ENCODE measurements around the gene TNRC6C.

The TNRC6C gene

GRCh38 chr17:78148286-78149016, 189.9 kb downstream of the TNRC6C start:
- Histone ChIP-seq H4K20me1 (ENCODE audit: low read depth, low read length) (no peaks in the 10 kb centered on the region), H3K27me3 (ENCODE audit: low read length) (no peaks in the 10 kb centered on the region), H3K27ac (ENCODE audit: low read depth, low read length) (peak overlapping the region; percentile 96), H3K9me3 (ENCODE audit: insufficient read depth, low read length) (no peaks in the 10 kb centered on the region), H3K9ac (ENCODE audit: low read length) (peak overlapping the region; percentile 70), H3K9me2 (replicated peaks; ENCODE audit: insufficient read depth, low read length) (no peaks in the 10 kb centered on the region), H2AFZ (ENCODE audit: low read depth, low read length, severe bottlenecking) (no peak overlapping the region), H3K4me3 (ENCODE audit: insufficient read depth, low read length, poor library complexity, severe bottlenecking) (peak overlapping the region; percentile 17), H3F3A (ENCODE audit: insufficient read depth) (peaks cover 55% of the 10 kb centered on the region), H3K79me2 (ENCODE audit: insufficient read depth, low read length) (no peaks in the 10 kb centered on the region), H3K36me3 (ENCODE audit: low read length) (no peaks in the 10 kb centered on the region), H3K4me2 (ENCODE audit: low read depth, low read length, poor library complexity, severe bottlenecking) (peak overlapping the region; percentile 68)
- TF ChIP-seq EZH2phosphoT487 (conservative IDR thresholded peaks at IDR 0.05; ENCODE audit: low read length) = no peak
- TF ChIP-seq CTCF (IDR thresholded peaks at IDR 0.05; ENCODE audit: insufficient read depth, low read length, poor library complexity, severe bottlenecking) = no peak

GRCh38 chr17:78151514-78152008, 193.1 kb downstream of the TNRC6C start:
- peak overlapping the region; percentile 5 for H2AFZ ChIP-seq (ENCODE audit: low read depth, low read length, severe bottlenecking)
- no peaks in the 10 kb centered on the region for H3K79me2 ChIP-seq (ENCODE audit: insufficient read depth, low read length)
- no peaks in the 10 kb centered on the region for H3K9me3 ChIP-seq (ENCODE audit: insufficient read depth, low read length)
- peak overlapping the region; percentile 96 for H3K27ac ChIP-seq (ENCODE audit: low read depth, low read length)
- peak overlapping the region; percentile 47 for H3K9ac ChIP-seq (ENCODE audit: low read length)
- H4K20me1 ChIP-seq (ENCODE audit: low read depth, low read length) = no peaks in the 10 kb centered on the region
- no peak overlapping the region for H3K4me3 ChIP-seq (ENCODE audit: insufficient read depth, low read length, poor library complexity, severe bottlenecking)
- no peaks in the 10 kb centered on the region for H3K9me2 ChIP-seq (replicated peaks; ENCODE audit: insufficient read depth, low read length)
- H3F3A ChIP-seq (ENCODE audit: insufficient read depth) = peaks cover 82% of the 10 kb centered on the region
- H3K36me3 ChIP-seq (ENCODE audit: low read length) = no peaks in the 10 kb centered on the region
- no peaks in the 10 kb centered on the region for H3K27me3 ChIP-seq (ENCODE audit: low read length)
- H3K4me2 ChIP-seq (ENCODE audit: low read depth, low read length, poor library complexity, severe bottlenecking) = peak overlapping the region; percentile 60
- TF ChIP-seq EZH2phosphoT487 (conservative IDR thresholded peaks at IDR 0.05; ENCODE audit: low read length) (no peak), CTCF (IDR thresholded peaks at IDR 0.05; ENCODE audit: insufficient read depth, low read length, poor library complexity, severe bottlenecking) (no peak)

GRCh38 chr17:78154903-78155811, 196.7 kb downstream of the TNRC6C start:
- Histone ChIP-seq H3K4me2 (ENCODE audit: low read depth, low read length, poor library complexity, severe bottlenecking) (peak overlapping the region; percentile 60), H2AFZ (ENCODE audit: low read depth, low read length, severe bottlenecking) (no peak overlapping the region), H3K79me2 (ENCODE audit: insufficient read depth, low read length) (no peaks in the 10 kb centered on the region), H4K20me1 (ENCODE audit: low read depth, low read length) (no peaks in the 10 kb centered on the region), H3K27ac (ENCODE audit: low read depth, low read length) (peak overlapping the region; percentile 96), H3K36me3 (ENCODE audit: low read length) (no peaks in the 10 kb centered on the region), H3K9me2 (replicated peaks; ENCODE audit: insufficient read depth, low read length) (no peaks in the 10 kb centered on the region), H3K9me3 (ENCODE audit: insufficient read depth, low read length) (no peaks in the 10 kb centered on the region), H3K4me3 (ENCODE audit: insufficient read depth, low read length, poor library complexity, severe bottlenecking) (no peak overlapping the region), H3K27me3 (ENCODE audit: low read length) (no peaks in the 10 kb centered on the region), H3K9ac (ENCODE audit: low read length) (peak overlapping the region; percentile 59), H3F3A (ENCODE audit: insufficient read depth) (peaks cover 62% of the 10 kb centered on the region)
- TF ChIP-seq CTCF (IDR thresholded peaks at IDR 0.05; ENCODE audit: insufficient read depth, low read length, poor library complexity, severe bottlenecking) (no peak), EZH2phosphoT487 (conservative IDR thresholded peaks at IDR 0.05; ENCODE audit: low read length) (no peak)

Measured in SU-DHL-6 (cell line).